Nephron (organoid): ENCODE measurements around the gene MBD5.

Source experiments
- H3K27ac Mint-ChIP-seq, 3 experiments: 2 replicates each; pipeline ENCODE4 v1.8.0; 2020; ENCODE audit warnings: mixed read lengths in 3 of 3, mild to moderate bottlenecking in 2 of 3, moderate library complexity in 1 of 3
- H3K27me3 Mint-ChIP-seq: 2 replicates; pipeline ENCODE4 v1.8.0; 2021; ENCODE audit warnings: low read depth, mild to moderate bottlenecking, moderate library complexity, mixed read lengths
- H3K36me3 Mint-ChIP-seq: 2 replicates; pipeline ENCODE4 v1.8.0; 2020; ENCODE audit warnings: low read depth, mixed read lengths
- H3K4me1 Mint-ChIP-seq: 2 replicates; pipeline ENCODE4 v1.8.0; 2020; ENCODE audit warnings: mixed read lengths
- H3K4me3 Mint-ChIP-seq, 3 experiments: 2 replicates each; pipeline ENCODE4 v1.8.0; 2020; ENCODE audit warnings: mild to moderate bottlenecking in 3 of 3, mixed read lengths in 3 of 3, moderate library complexity in 2 of 3
- H3K9me3 Mint-ChIP-seq: 2 replicates; pipeline ENCODE4 v1.8.0; 2020; ENCODE audit warnings: mixed read lengths
- TF ChIP-seq, protein P1 (sequence below), 3 experiments: fragments of 200-600 bp; sonication (generic); IDR thresholded peaks; one replicate each; pipeline ENCODE4 v1.5.0; 2021; ENCODE audit warnings: antibody characterized with exemption in 3 of 3; ENCODE audit not compliant: unreplicated experiment in 3 of 3

The MBD5 gene

GRCh38 chr2:148028781-148029180, 7.9 kb downstream of the MBD5 start:
- no peak overlapping the region for H3K4me3 Mint-ChIP-seq
- H3K27ac Mint-ChIP-seq = peak overlapping the region in 1 of 3 experiments; percentile 58
- TF ChIP-seq, protein P1, sequence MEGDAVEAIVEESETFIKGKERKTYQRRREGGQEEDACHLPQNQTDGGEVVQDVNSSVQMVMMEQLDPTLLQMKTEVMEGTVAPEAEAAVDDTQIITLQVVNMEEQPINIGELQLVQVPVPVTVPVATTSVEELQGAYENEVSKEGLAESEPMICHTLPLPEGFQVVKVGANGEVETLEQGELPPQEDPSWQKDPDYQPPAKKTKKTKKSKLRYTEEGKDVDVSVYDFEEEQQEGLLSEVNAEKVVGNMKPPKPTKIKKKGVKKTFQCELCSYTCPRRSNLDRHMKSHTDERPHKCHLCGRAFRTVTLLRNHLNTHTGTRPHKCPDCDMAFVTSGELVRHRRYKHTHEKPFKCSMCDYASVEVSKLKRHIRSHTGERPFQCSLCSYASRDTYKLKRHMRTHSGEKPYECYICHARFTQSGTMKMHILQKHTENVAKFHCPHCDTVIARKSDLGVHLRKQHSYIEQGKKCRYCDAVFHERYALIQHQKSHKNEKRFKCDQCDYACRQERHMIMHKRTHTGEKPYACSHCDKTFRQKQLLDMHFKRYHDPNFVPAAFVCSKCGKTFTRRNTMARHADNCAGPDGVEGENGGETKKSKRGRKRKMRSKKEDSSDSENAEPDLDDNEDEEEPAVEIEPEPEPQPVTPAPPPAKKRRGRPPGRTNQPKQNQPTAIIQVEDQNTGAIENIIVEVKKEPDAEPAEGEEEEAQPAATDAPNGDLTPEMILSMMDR (IDR thresholded peaks at IDR 0.05; ENCODE audit: unreplicated experiment in 3 of 3) = no peak
- H3K27me3 Mint-ChIP-seq = no peaks in the 10 kb centered on the region
- H3K36me3 Mint-ChIP-seq = no peaks in the 10 kb centered on the region
- H3K9me3 Mint-ChIP-seq = no peaks in the 10 kb centered on the region
- H3K4me1 Mint-ChIP-seq = peaks cover 20% of the 10 kb centered on the region

- H3K27me3 Mint-ChIP-seq = no peaks in the 10 kb centered on the region
- no peak overlapping the region for H3K4me3 Mint-ChIP-seq
- H3K4me1 Mint-ChIP-seq = peaks cover 11% of the 10 kb centered on the region
- peak overlapping the region in 2 of 3 experiments; percentile 31 to 65 for H3K27ac Mint-ChIP-seq
- H3K9me3 Mint-ChIP-seq = no peaks in the 10 kb centered on the region
- TF ChIP-seq, protein P1 (IDR thresholded peaks at IDR 0.05; ENCODE audit: unreplicated experiment in 3 of 3) = no peak
- no peaks in the 10 kb centered on the region for H3K36me3 Mint-ChIP-seq
Measured at GRCh38 chr2:148031152-148031551, 10.3 kb downstream of the MBD5 start.

GRCh38 chr2:148032215-148032614, 11.3 kb downstream of the MBD5 start:
- TF ChIP-seq, protein P1 (IDR thresholded peaks at IDR 0.05; ENCODE audit: unreplicated experiment in 3 of 3) = no peak
- Mint-ChIP-seq H3K9me3 (no peaks in the 10 kb centered on the region), H3K27me3 (no peaks in the 10 kb centered on the region), H3K4me1 (peaks cover 11% of the 10 kb centered on the region), H3K36me3 (no peaks in the 10 kb centered on the region), H3K27ac (no peak overlapping the region), H3K4me3 (no peak overlapping the region)

DNA sequence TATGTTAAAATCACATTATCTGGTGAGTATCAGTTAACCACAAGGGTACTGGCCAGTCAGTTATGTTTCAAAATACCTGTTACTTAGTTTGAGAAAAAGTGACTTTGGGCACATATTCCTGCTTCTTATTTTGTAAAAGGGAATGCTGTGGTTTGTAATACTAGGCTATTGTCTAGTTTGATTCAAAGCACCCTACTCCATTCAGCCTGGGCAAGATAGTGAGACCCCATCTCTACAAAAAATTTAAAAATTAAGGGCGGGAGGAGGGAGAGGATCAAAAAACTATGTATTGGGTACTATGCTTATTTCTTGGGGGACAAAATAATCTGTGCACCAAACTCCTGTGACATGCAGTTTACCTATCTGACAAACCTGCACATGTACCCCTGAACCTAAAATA, 18.9 kb downstream of the MBD5 start:
- Mint-ChIP-seq H3K9me3 (no peaks in the 10 kb centered on the region), H3K27me3 (no peaks in the 10 kb centered on the region), H3K27ac (no peak overlapping the region), H3K4me1 (peaks cover 4% of the 10 kb centered on the region), H3K36me3 (peaks cover 10% of the 10 kb centered on the region), H3K4me3 (no peak overlapping the region)
- TF ChIP-seq, protein P1 (IDR thresholded peaks at IDR 0.05; ENCODE audit: unreplicated experiment in 3 of 3) = no peak

- Mint-ChIP-seq H3K4me1 (peaks cover 4% of the 10 kb centered on the region), H3K27ac (no peak overlapping the region), H3K9me3 (no peaks in the 10 kb centered on the region), H3K4me3 (no peak overlapping the region), H3K27me3 (no peaks in the 10 kb centered on the region), H3K36me3 (peaks cover 10% of the 10 kb centered on the region)
- TF ChIP-seq, protein P1 (IDR thresholded peaks at IDR 0.05; ENCODE audit: unreplicated experiment in 3 of 3) = no peak
Measured at GRCh38 chr2:148042219-148042618, 21.3 kb downstream of the MBD5 start.

DNA sequence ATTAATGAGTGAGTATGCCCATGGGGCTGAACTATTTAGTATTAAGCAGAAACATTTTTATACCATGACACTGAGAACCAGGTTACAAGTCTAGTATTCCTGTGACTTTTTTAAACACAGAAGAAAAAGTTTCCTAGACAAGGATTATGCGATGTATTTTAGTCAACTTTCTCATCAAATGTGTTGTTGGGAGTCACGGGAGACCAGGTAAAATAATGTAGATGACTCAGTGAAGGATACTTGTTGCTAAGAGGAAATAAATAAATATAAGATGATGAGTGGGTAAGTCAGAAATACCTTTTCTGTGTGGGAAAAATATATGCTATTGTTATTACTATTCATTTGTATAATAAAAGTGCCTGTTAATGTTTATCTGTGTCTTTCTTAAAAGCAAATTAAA, 23.4 kb downstream of the MBD5 start:
- Mint-ChIP-seq H3K9me3 (no peaks in the 10 kb centered on the region), H3K4me1 (peaks cover 5% of the 10 kb centered on the region), H3K36me3 (peaks cover 10% of the 10 kb centered on the region), H3K4me3 (no peak overlapping the region), H3K27me3 (no peaks in the 10 kb centered on the region), H3K27ac (no peak overlapping the region)
- TF ChIP-seq, protein P1 (IDR thresholded peaks at IDR 0.05; ENCODE audit: unreplicated experiment in 3 of 3) = no peak
